Glutamatergic neuron (in vitro differentiated cells): ENCODE data around the gene MBTPS1. TPM values are rescaled to one million over a fixed set of nuclear protein-coding genes. Genes with fewer than 3 reads are reported as not detected.
A peak's percentile ranks its signal among the peaks of the same experiment; 100 is the strongest.

ENCODE experiments used
- DNase-seq: peaks from one replicate; pipeline ENCODE4 v3.0.0; 2022
- H3K27ac Mint-ChIP-seq: one replicate; pipeline ENCODE4 v1.8.0; 2020; ENCODE audit warnings: mild to moderate bottlenecking, mixed read lengths, inconsistent platforms; ENCODE audit not compliant: unreplicated experiment
- H3K27me3 Mint-ChIP-seq: one replicate; pipeline ENCODE4 v1.8.0; 2020; ENCODE audit warnings: mild to moderate bottlenecking, moderate library complexity, mixed read lengths, inconsistent platforms; ENCODE audit not compliant: unreplicated experiment
- H3K36me3 Mint-ChIP-seq: one replicate; pipeline ENCODE4 v1.8.0; 2020; ENCODE audit warnings: mild to moderate bottlenecking, mixed read lengths, inconsistent platforms; ENCODE audit not compliant: unreplicated experiment
- H3K4me1 Mint-ChIP-seq: one replicate; pipeline ENCODE4 v1.8.0; 2020; ENCODE audit warnings: mild to moderate bottlenecking, low read depth, mixed read lengths, inconsistent platforms; ENCODE audit not compliant: unreplicated experiment
- H3K4me3 Mint-ChIP-seq: one replicate; pipeline ENCODE4 v1.8.0; 2020; ENCODE audit warnings: mild to moderate bottlenecking, mixed read lengths, inconsistent platforms; ENCODE audit not compliant: unreplicated experiment
- H3K9me3 Mint-ChIP-seq: one replicate; pipeline ENCODE4 v1.8.0; 2020; ENCODE audit warnings: mild to moderate bottlenecking, moderate library complexity, mixed read lengths, inconsistent platforms; ENCODE audit not compliant: unreplicated experiment
- total RNA-seq: library from RNA; stranded (reverse); fragmentation: NEBNext Ultra II Directional; extraction: Animal tissue kit (Norgen Biotek cat#: 25700); gene quantifications from one replicate; pipeline ENCODE4 v1.2.1, GENCODE V29; 2021; ENCODE audit not compliant: unreplicated experiment
- TF ChIP-seq, protein P1 (sequence below): fragments of 200-600 bp; sonication (generic); IDR thresholded peaks from one replicate; pipeline ENCODE4 v1.5.0; 2021; ENCODE audit not compliant: partially characterized antibody, unreplicated experiment

MBTPS1 gene
- total RNA-seq, 1 donor from 2014 or later, result 105 TPM

DNA sequence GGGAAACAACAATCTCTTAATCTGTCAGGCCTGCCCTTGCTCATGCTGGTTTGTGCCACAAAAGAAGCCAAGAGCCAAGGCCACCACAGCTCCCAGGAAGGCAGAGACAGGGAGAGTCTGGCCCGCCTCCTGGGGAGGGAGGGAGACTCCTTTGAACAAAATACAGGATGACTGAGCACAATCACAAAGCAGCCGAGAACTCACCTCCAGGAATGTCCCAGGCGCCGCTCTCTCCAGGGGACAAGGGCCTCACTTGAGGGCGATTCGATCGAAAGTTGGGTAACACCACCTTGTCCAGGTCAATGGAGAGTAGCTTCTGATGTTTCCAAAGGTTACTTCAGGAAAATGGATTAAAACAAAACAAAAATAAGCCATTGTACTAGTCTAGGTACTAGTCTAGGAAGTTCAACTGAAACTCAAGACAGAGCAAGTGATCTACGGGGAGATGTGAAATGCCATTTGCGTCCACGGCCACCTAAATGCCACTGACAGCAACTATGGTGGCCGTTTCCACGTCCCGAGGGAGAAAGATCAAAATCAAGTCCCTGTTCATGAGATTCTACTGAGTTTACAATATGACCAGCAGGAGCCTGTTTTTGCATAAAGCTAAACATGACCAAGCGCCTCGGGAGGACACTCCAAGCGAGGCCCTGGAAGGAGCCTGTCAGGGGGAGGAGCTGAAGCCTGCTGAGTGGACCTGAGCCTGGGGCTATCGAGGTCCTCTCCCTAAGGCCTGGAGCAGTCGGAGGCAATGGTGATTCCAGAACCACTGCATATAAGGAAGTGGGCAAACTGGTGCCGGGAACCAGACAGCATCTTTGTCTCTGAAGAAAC is 60.7 kb downstream of the MBTPS1 start:
- no peak for DNase-seq
- peaks cover 8% of the 10 kb centered on the region for H3K9me3 Mint-ChIP-seq

DNA sequence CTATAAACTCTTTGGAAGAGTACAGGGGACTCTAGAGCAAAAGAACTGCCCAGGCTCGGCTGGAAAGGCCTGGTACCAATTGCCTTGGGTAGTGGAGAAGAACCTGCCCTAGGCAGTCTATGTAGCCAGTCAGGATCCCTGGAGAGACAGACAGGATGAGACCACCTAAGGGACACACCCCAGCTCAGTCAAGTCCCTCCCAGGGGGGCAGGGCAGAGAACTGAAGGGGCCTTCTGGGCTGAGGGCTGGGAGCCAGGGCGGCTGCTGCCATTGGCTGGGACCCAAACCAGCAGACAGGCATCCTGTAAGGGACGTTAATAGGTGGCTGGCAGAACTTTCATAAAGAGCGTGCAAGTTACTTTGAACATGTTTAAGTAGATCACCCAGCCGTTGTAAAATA is 61.4 kb downstream of the MBTPS1 start:
- no peak for DNase-seq
- Mint-ChIP-seq H3K4me3 (no peak overlapping the region), H3K4me1 (peaks cover 34% of the 10 kb centered on the region), H3K36me3 (peaks cover 24% of the 10 kb centered on the region), H3K9me3 (peaks cover 7% of the 10 kb centered on the region), H3K27ac (no peak overlapping the region), H3K27me3 (peaks cover 13% of the 10 kb centered on the region)
- TF ChIP-seq, protein P1, sequence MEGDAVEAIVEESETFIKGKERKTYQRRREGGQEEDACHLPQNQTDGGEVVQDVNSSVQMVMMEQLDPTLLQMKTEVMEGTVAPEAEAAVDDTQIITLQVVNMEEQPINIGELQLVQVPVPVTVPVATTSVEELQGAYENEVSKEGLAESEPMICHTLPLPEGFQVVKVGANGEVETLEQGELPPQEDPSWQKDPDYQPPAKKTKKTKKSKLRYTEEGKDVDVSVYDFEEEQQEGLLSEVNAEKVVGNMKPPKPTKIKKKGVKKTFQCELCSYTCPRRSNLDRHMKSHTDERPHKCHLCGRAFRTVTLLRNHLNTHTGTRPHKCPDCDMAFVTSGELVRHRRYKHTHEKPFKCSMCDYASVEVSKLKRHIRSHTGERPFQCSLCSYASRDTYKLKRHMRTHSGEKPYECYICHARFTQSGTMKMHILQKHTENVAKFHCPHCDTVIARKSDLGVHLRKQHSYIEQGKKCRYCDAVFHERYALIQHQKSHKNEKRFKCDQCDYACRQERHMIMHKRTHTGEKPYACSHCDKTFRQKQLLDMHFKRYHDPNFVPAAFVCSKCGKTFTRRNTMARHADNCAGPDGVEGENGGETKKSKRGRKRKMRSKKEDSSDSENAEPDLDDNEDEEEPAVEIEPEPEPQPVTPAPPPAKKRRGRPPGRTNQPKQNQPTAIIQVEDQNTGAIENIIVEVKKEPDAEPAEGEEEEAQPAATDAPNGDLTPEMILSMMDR, result no peak

More for the DNA sequence above, 60.7 kb downstream of the MBTPS1 start:
- peaks cover 11% of the 10 kb centered on the region for H3K27me3 Mint-ChIP-seq
- peak overlapping the region; percentile 22 for H3K4me3 Mint-ChIP-seq
- TF ChIP-seq, protein P1, result no peak
- H3K27ac Mint-ChIP-seq, result no peak overlapping the region
- peaks cover 21% of the 10 kb centered on the region for H3K36me3 Mint-ChIP-seq
- peaks cover 35% of the 10 kb centered on the region for H3K4me1 Mint-ChIP-seq

DNA sequence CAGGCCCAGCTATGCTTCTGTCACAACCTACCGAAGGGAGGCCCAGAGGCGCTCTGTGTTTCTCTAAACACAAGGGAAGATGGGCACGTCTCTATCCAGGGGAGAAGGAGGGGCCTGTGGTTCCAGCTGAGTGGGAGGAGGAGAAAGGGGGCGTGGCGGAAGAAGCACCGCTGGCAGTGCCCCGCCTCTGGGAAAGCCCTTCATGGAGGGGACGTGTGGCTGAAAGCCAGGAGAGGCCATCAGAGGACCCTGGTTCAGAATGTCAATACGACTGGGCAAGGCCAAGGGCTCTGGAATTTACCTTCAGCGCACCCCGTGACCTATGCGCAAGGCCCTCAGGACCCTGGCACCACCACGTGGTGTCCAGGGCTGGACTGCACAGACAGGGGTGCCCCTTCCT is 61.8 kb downstream of the MBTPS1 start:
- no peak for DNase-seq
- TF ChIP-seq, protein P1, result no peak
- peaks cover 13% of the 10 kb centered on the region for H3K27me3 Mint-ChIP-seq
- H3K4me1 Mint-ChIP-seq, result peaks cover 31% of the 10 kb centered on the region
- H3K4me3 Mint-ChIP-seq, result no peak overlapping the region
- no peak overlapping the region for H3K27ac Mint-ChIP-seq
- H3K36me3 Mint-ChIP-seq, result peaks cover 24% of the 10 kb centered on the region
- peaks cover 6% of the 10 kb centered on the region for H3K9me3 Mint-ChIP-seq

DNA sequence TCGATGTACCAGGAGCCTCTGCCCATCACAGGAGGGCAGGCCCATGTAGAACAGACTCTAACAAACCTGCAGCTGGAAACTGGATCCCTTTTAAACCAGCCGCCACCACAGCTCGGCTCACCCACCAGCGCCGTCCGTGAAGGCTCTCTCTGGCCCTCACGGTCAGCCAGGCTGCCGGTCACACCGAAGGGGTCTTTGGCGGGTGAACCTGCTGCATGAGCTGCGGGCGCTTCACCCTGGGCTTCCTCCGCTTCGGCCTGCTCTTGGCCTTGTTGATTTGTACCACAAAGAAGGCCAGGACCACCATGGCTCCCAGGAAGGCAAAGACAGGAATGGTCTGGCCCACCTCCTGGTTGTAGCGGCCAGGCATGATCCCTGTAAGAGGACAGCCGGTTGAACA is 62.5 kb downstream of the MBTPS1 start:
- Mint-ChIP-seq H3K4me3 (no peak overlapping the region), H3K9me3 (peaks cover 7% of the 10 kb centered on the region), H3K4me1 (peaks cover 34% of the 10 kb centered on the region), H3K36me3 (peaks cover 20% of the 10 kb centered on the region), H3K27me3 (peaks cover 13% of the 10 kb centered on the region), H3K27ac (no peak overlapping the region)
- no peak for DNase-seq
- TF ChIP-seq, protein P1, result no peak

DNA sequence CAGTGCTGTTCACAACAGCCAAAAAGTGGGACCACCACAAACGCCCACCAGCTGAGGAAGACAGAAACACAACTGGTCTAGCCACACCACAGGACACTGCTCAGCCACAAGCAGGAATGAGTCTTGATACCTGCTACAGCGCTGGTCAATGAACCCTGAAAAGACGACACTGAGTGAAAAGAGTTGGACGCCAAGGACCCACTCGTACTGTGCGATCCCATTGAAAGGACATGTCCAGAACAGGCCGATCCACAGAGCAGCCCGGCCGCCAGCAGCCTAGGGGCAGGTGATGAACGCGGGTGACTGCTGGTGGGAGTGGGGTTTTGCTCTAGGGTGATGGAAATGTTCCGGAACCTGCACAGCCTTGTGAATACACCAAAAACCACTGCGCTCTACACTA is 63.5 kb downstream of the MBTPS1 start:
- peaks cover 12% of the 10 kb centered on the region for H3K27me3 Mint-ChIP-seq
- DNase-seq, result no peak
- TF ChIP-seq, protein P1, result no peak
- H3K27ac Mint-ChIP-seq, result peak overlapping the region; percentile 87
- peaks cover 8% of the 10 kb centered on the region for H3K9me3 Mint-ChIP-seq
- peaks cover 32% of the 10 kb centered on the region for H3K4me1 Mint-ChIP-seq
- peaks cover 20% of the 10 kb centered on the region for H3K36me3 Mint-ChIP-seq
- no peak overlapping the region for H3K4me3 Mint-ChIP-seq
